ENCODE results near the gene STMN3. TPM values are rescaled to one million over a fixed set of nuclear protein-coding genes. Genes with fewer than 3 reads are reported as not detected.
A peak's percentile ranks its signal among the peaks of the same experiment; 100 is the strongest.

STMN3 gene
- total and polyA plus RNA-seq, 10 of the 15 experiments (the other 5 are each of a cell fraction or from before 2014, with no cell fraction given), result 0.09 to 3.6 (median 1.4) TPM; not detected in 1

- no peak for TF ChIP-seq E2F8 (IDR thresholded peaks at IDR 0.05; ENCODE audit: low read depth, partially characterized antibody)
Observed at GRCh38 chr20:63643499-63643898, 9.7 kb downstream of the STMN3 start (continued).

- TF ChIP-seq ZBTB11 (CRISPR knock-in tag; IDR thresholded peaks at IDR 0.05), result no peak
- TF ChIP-seq LARP7 (IDR thresholded peaks at IDR 0.05), result 0 out of 2 replicates have a peak, but pooled peaks have one; percentile 1
- TF ChIP-seq IKZF1 (conservative IDR thresholded peaks at IDR 0.05), result 0 out of 2 replicates have a peak, but pooled peaks have one; percentile 14
- no peak for TF ChIP-seq POLR2AphosphoS2 (IDR thresholded peaks at IDR 0.05; ENCODE audit: low read depth, low read length)
- TF ChIP-seq ATF2 (IDR thresholded peaks at IDR 0.05; ENCODE audit: low read length), result no peak
- TF ChIP-seq BACH1 (IDR thresholded peaks at IDR 0.05; ENCODE audit: borderline replicate concordance), result peak; percentile 5; the same call in 1 of the 2 replicates
- TF ChIP-seq GATAD2B (conservative IDR thresholded peaks at IDR 0.05; ENCODE audit: low read depth), result 0 out of 2 replicates have a peak, but pooled peaks have one; percentile 11
- 45% methylated on average over 20 of the region's 29 CpGs for WGBS (ENCODE audit: insufficient coverage, insufficient replicate concordance, low lambda C conversion rate, missing lambda C conversion rate)
- CTCF ChIA-PET, result interaction anchor here (1.1 to 2.3 kb wide), 9 partner anchors 16 to 222 kb away, joined by 3 to 16 read pairs (median 6); partner anchors contain the start of genes HELZ2, LIME1, PTK6 and RTEL1
- Histone ChIP-seq H4K20me1 (ENCODE audit: control insufficient read depth, insufficient read depth) (no peaks in the 10 kb centered on the region), H3K9ac (ENCODE audit: control insufficient read depth, insufficient read depth, low read length) (peak overlapping the region; percentile 34; the same call in 1 of the 2 replicates), H3K9me3 (replicated peaks; ENCODE audit: control insufficient read depth, insufficient read depth, low read length) (no peaks in the 10 kb centered on the region), H2AFZ (ENCODE audit: control insufficient read depth, low read depth, low read length) (peak overlapping the region; percentile 82), H3K4me2 (ENCODE audit: control insufficient read depth, insufficient read depth) (peak overlapping the region; percentile 99), H3K27me3 (replicated peaks in 1 of 2; ENCODE audit: control insufficient read depth in 2 of 2, insufficient read depth in 2 of 2, low read length in 1 of 2) (no peaks in the 10 kb centered on the region; a peak in 1 of 4 replicates), H3K79me2 (ENCODE audit: control insufficient read depth, insufficient read depth, low read length) (peaks cover 1% of the 10 kb centered on the region; the same call in 1 of the 2 replicates), H3K4me3 (peak overlapping the region; percentile 73), H3K4me1 (ENCODE audit: control insufficient read depth, insufficient read depth, low read length) (peaks cover 12% of the 10 kb centered on the region), H3K36me3 (ENCODE audit: control insufficient read depth in 2 of 2, insufficient read depth in 2 of 2, low read length in 1 of 2) (no peaks in the 10 kb centered on the region), H3K27ac (ENCODE audit: control insufficient read depth, insufficient read depth) (no peak overlapping the region)
- DNase-seq (ENCODE audit: low read depth, low spot score), result no peak
- no peak for ATAC-seq
- FAIRE-seq, result no peak
- POLR2A ChIA-PET, result interaction anchor here (0.6 to 2.1 kb wide), 6 partner anchors 15 to 253 kb away, joined by 3 to 17 read pairs (median 8); partner anchors contain the start of genes GMEB2, HELZ2 and RTEL1
- in situ Hi-C loops (cut with MboI), result no loop called here
- intact Hi-C loops (cut with micrococcal nuclease; ENCODE audit: unreplicated experiment), result no loop called here
- SMC1A ChIA-PET (ENCODE audit: uncharacterized antibody, unreplicated experiment), result interaction anchor here (1.0 to 1.8 kb wide), 7 partner anchors 10 to 253 kb away, joined by 3 to 13 read pairs (median 5); partner anchors contain the start of genes GMEB2, PTK6 and RTEL1
- no TSS peak for BruUV-seq (replicated peaks)
- RAD21 ChIA-PET (ENCODE audit: unreplicated experiment), result interaction anchor here (1.3 to 2.6 kb wide), 10 partner anchors 11 to 337 kb away, joined by 5 to 41 read pairs (median 12); partner anchors contain the start of genes GMEB2, HELZ2, PRPF6 and PTK6
Observed at GRCh38 chr20:63642527-63643247, 10.5 kb downstream of the STMN3 start.
